WTC11 (cell line): ENCODE data around the gene LEKR1. TPM values are rescaled to one million over a fixed set of nuclear protein-coding genes. Genes with fewer than 3 reads are reported as not detected.

Source experiments
- ATAC-seq: fragments of 200-7000 bp; cut with Tn5 transposase; 2 replicates; pipeline ENCODE4 v1.10.0; 2021; ENCODE audit warnings: mild to moderate bottlenecking, moderate library complexity
- CTCF ChIA-PET: fragments of 300-600 bp; sonication (Branson Sonifier 250); formaldehyde crosslinking; loops from one replicate; lab custom pipeline; 2021; ENCODE audit warnings: antibody characterized with exemption; lab: Charles Lee
- POLR2A ChIA-PET: fragments of 350-600 bp; sonication (Branson Sonifier 250); formaldehyde crosslinking; loops from one replicate; lab custom pipeline; 2021; ENCODE audit warnings: antibody characterized with exemption; lab: Charles Lee
- DNase-seq: peaks from one replicate; pipeline ENCODE4 v3.0.0; 2021; ENCODE audit warnings: low spot score
- H3K27ac Mint-ChIP-seq: 2 replicates; pipeline ENCODE4 v1.8.0; 2021; ENCODE audit warnings: mixed read lengths
- H3K27me3 Mint-ChIP-seq: 2 replicates; pipeline ENCODE4 v1.8.0; 2021; ENCODE audit warnings: low read depth, mild to moderate bottlenecking, moderate library complexity, mixed read lengths
- H3K36me3 Mint-ChIP-seq: 2 replicates; pipeline ENCODE4 v1.8.0; 2021; ENCODE audit warnings: mixed read lengths
- H3K4me1 Mint-ChIP-seq: 2 replicates; pipeline ENCODE4 v1.8.0; 2022; ENCODE audit warnings: mixed read lengths
- H3K4me3 Mint-ChIP-seq: 2 replicates; pipeline ENCODE4 v1.8.0; 2021; ENCODE audit warnings: mild to moderate bottlenecking, moderate library complexity, mixed read lengths
- H3K9me3 Mint-ChIP-seq: 2 replicates; pipeline ENCODE4 v1.8.0; 2021; ENCODE audit warnings: mixed read lengths
- ELF4 ChIP-seq: sonication (generic); formaldehyde crosslinking; IDR thresholded peaks from 2 replicates; pipeline ENCODE4 v1.8.1; 2022; ENCODE audit warnings: low read depth, mild to moderate bottlenecking, moderate library complexity, missing genetic modification reagents
- GRHL2 ChIP-seq: fragments of 250-450 bp; sonication (Bioruptor Pico); IDR thresholded peaks from 2 replicates; pipeline ENCODE4 v1.8.0; 2022; ENCODE audit warnings: mild to moderate bottlenecking, moderate library complexity; ENCODE audit not compliant: insufficient replicate concordance, severe bottlenecking
- KAT7 ChIP-seq: sonication (generic); formaldehyde crosslinking; IDR thresholded peaks from 2 replicates; pipeline ENCODE4 v1.8.1; 2023; ENCODE audit warnings: missing genetic modification reagents, mild to moderate bottlenecking, borderline replicate concordance
- MYBL2 ChIP-seq: sonication (generic); formaldehyde crosslinking; IDR thresholded peaks from 2 replicates; pipeline ENCODE4 v1.8.1; 2023; ENCODE audit warnings: mild to moderate bottlenecking, moderate library complexity, missing genetic modification reagents
- NR2C2 ChIP-seq: sonication (generic); formaldehyde crosslinking; IDR thresholded peaks from 2 replicates; pipeline ENCODE4 v1.8.0; 2022; ENCODE audit warnings: mild to moderate bottlenecking, missing genetic modification reagents
- OVOL2 ChIP-seq: fragments of 250-450 bp; sonication (Bioruptor Pico); IDR thresholded peaks from 2 replicates; pipeline ENCODE4 v1.9.0; 2021; ENCODE audit warnings: mild to moderate bottlenecking, borderline replicate concordance
- PRRX2 ChIP-seq: fragments of 250-450 bp; sonication (Bioruptor Pico); IDR thresholded peaks from 2 replicates; pipeline ENCODE4 v1.8.0; 2021; ENCODE audit warnings: mild to moderate bottlenecking
- RELA ChIP-seq: sonication (generic); formaldehyde crosslinking; IDR thresholded peaks from 2 replicates; pipeline ENCODE4 v1.8.1; 2022; ENCODE audit warnings: missing genetic modification reagents, mild to moderate bottlenecking, borderline replicate concordance
- RORB ChIP-seq: fragments of 250-450 bp; sonication (Bioruptor Pico); IDR thresholded peaks from 2 replicates; pipeline ENCODE4 v1.9.0; 2021; ENCODE audit warnings: mild to moderate bottlenecking
- SMAD3 ChIP-seq: sonication (generic); formaldehyde crosslinking; IDR thresholded peaks from 2 replicates; pipeline ENCODE4 v1.8.0; 2022; ENCODE audit warnings: missing genetic modification reagents, mild to moderate bottlenecking, borderline replicate concordance
- TCF7 ChIP-seq: sonication (generic); formaldehyde crosslinking; IDR thresholded peaks from 2 replicates; pipeline ENCODE4 v1.8.0; 2022; ENCODE audit warnings: mild to moderate bottlenecking, low read depth, missing genetic modification reagents, moderate library complexity
- TP53 ChIP-seq: sonication (generic); formaldehyde crosslinking; IDR thresholded peaks from 2 replicates; pipeline ENCODE4 v1.8.1; 2023; ENCODE audit warnings: mild to moderate bottlenecking, missing genetic modification reagents
- ZNF416 ChIP-seq: fragments of 250-450 bp; sonication (Bioruptor Pico); IDR thresholded peaks from 2 replicates; pipeline ENCODE4 v1.9.0; 2021; ENCODE audit warnings: mild to moderate bottlenecking, inconsistent platforms
- ZNF671 ChIP-seq: fragments of 250-450 bp; sonication (Bioruptor Pico); IDR thresholded peaks from 2 replicates; pipeline ENCODE4 v1.8.0; 2021; ENCODE audit warnings: mild to moderate bottlenecking
- total RNA-seq: library from RNA; stranded (reverse); gene quantifications from 3 replicates; pipeline ENCODE4 v1.2.3, GENCODE V29; 2021
- TF ChIP-seq, protein P1 (sequence below): sonication (generic); formaldehyde crosslinking; conservative IDR thresholded peaks from 2 replicates; pipeline ENCODE4 v1.8.1; 2023; ENCODE audit warnings: mild to moderate bottlenecking, low read depth, missing genetic modification reagents, moderate library complexity
- TF ChIP-seq, protein P2 (sequence below): fragments of 250-450 bp; sonication (Bioruptor Pico); conservative IDR thresholded peaks from 2 replicates; pipeline ENCODE4 v1.9.0; 2021; ENCODE audit warnings: mild to moderate bottlenecking
- TF ChIP-seq, protein P3 (sequence below): fragments of 250-450 bp; sonication (Bioruptor Pico); IDR thresholded peaks from 2 replicates; pipeline ENCODE4 v1.9.0; 2021; ENCODE audit warnings: moderate library complexity, mild to moderate bottlenecking, inconsistent platforms, borderline replicate concordance
- TF ChIP-seq, protein P4 (sequence below): sonication (generic); formaldehyde crosslinking; IDR thresholded peaks from 2 replicates; pipeline ENCODE4 v1.8.1; 2022; ENCODE audit warnings: mild to moderate bottlenecking, moderate library complexity, missing genetic modification reagents
- TF ChIP-seq, protein P5 (sequence below): sonication (generic); formaldehyde crosslinking; IDR thresholded peaks from 2 replicates; pipeline ENCODE4 v1.8.1; 2023; ENCODE audit warnings: mild to moderate bottlenecking, missing genetic modification reagents, moderate library complexity
- TF ChIP-seq, protein P6 (sequence below): sonication (generic); formaldehyde crosslinking; IDR thresholded peaks from 2 replicates; pipeline ENCODE4 v1.8.1; 2023; ENCODE audit warnings: mild to moderate bottlenecking, missing genetic modification reagents

Gene LEKR1
- total RNA-seq, 1 experiment from 2014 or later, result 0.09 TPM

DNA sequence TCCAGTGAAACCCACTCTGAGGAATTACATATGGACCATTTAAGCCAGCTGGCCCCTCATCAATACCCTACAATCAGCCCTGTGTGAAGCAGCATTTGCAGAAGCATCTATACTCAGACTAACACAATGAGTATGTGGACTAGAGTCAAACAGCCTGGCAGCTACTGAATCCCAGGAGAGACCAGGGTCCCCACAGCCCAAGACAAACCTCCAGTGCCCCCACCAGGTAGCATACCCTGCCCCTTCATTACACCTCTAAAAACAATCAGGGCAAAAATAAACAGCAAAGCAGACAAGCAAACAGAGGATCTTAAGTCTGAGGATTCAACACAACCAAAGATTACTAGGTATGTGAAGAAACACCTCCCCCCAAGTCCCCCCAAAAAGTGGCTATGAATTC is 157.4 kb downstream of the LEKR1 start (continued):
- TF ChIP-seq ZNF671 (no peak), ZNF416 (no peak), MYBL2 (no peak), ELF4 (CRISPR knock-in tag) (no peak), KAT7 (CRISPR knock-in tag) (no peak)
- TF ChIP-seq, protein P1, sequence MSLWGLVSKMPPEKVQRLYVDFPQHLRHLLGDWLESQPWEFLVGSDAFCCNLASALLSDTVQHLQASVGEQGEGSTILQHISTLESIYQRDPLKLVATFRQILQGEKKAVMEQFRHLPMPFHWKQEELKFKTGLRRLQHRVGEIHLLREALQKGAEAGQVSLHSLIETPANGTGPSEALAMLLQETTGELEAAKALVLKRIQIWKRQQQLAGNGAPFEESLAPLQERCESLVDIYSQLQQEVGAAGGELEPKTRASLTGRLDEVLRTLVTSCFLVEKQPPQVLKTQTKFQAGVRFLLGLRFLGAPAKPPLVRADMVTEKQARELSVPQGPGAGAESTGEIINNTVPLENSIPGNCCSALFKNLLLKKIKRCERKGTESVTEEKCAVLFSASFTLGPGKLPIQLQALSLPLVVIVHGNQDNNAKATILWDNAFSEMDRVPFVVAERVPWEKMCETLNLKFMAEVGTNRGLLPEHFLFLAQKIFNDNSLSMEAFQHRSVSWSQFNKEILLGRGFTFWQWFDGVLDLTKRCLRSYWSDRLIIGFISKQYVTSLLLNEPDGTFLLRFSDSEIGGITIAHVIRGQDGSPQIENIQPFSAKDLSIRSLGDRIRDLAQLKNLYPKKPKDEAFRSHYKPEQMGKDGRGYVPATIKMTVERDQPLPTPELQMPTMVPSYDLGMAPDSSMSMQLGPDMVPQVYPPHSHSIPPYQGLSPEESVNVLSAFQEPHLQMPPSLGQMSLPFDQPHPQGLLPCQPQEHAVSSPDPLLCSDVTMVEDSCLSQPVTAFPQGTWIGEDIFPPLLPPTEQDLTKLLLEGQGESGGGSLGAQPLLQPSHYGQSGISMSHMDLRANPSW (CRISPR knock-in tag), result no peak
- TF ChIP-seq, protein P2, sequence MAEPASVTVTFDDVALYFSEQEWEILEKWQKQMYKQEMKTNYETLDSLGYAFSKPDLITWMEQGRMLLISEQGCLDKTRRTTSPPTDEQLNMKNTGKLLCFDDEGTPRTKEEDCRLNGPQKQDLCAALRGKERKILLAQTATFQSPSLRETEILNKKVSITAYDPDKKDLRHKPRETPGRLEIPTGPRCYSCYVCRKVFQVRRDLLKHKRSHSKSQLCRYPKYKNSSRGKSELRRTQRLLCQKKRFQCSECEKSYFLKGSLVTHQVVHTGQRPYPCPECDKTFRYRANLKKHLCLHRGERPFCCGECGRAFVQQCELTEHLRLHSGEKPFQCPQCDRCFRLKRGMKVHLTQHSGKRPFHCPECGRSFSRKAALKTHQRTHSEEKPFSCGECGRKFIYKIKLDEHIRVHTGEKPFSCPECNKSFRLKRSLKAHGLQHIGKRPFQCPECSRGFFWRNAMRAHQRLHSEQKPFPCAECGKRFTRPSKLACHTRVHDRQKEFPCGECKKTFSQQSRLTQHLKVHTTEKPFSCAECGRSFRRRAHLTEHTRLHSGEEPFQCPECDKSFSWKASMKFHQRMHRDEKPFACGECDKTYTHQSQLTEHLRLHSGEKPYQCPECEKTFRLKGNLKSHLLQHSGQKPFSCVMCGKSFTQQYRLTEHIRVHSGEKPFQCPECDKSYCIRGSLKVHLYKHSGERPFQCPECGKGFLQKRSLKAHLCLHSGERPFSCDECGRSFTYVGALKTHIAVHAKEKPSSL (CRISPR knock-in tag), result no peak

DNA sequence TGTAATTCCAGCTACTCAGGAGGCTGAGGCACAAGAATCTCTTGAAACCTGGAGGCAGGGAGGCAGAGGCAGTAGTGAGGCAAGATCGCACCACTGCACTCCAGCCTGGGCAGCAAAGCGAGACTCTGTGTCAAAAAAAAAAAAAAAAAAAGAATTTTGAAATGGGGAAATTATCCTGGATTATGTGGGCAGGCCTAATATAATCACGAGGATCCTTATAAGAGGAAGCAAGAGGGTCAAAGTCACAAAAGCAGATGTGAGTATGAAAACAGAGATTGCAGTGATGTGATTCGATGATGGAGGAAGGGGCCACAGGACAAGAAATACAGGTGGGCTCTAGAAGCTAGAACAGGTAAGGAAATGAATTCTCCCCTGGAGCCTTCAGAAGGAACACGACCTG is 159.6 kb downstream of the LEKR1 start:
- CTCF ChIA-PET, result no interaction called here
- POLR2A ChIA-PET, result no interaction called here
- Mint-ChIP-seq H3K27me3 (no peaks in the 10 kb centered on the region), H3K9me3 (no peaks in the 10 kb centered on the region), H3K27ac (no peak overlapping the region), H3K4me1 (peaks cover 8% of the 10 kb centered on the region), H3K36me3 (no peaks in the 10 kb centered on the region), H3K4me3 (no peak overlapping the region)
- ATAC-seq (no peak), DNase-seq (no peak)
- TF ChIP-seq ZNF671 (no peak), SMAD3 (CRISPR knock-in tag) (no peak), RORB (no peak), PRRX2 (CRISPR knock-in tag) (no peak), GRHL2 (CRISPR knock-in tag) (no peak), TP53 (CRISPR knock-in tag) (no peak), TCF7 (no peak), RELA (CRISPR knock-in tag) (no peak), MYBL2 (no peak)
- TF ChIP-seq, protein P3, sequence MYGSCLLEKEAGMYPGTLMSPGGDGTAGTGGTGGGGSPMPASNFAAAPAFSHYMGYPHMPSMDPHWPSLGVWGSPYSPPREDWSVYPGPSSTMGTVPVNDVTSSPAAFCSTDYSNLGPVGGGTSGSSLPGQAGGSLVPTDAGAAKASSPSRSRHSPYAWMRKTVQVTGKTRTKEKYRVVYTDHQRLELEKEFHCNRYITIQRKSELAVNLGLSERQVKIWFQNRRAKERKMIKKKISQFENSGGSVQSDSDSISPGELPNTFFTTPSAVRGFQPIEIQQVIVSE (CRISPR knock-in tag), result no peak
- TF ChIP-seq, protein P4, sequence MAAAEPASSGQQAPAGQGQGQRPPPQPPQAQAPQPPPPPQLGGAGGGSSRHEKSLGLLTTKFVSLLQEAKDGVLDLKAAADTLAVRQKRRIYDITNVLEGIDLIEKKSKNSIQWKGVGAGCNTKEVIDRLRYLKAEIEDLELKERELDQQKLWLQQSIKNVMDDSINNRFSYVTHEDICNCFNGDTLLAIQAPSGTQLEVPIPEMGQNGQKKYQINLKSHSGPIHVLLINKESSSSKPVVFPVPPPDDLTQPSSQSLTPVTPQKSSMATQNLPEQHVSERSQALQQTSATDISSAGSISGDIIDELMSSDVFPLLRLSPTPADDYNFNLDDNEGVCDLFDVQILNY (CRISPR knock-in tag), result no peak
- TF ChIP-seq, protein P5, sequence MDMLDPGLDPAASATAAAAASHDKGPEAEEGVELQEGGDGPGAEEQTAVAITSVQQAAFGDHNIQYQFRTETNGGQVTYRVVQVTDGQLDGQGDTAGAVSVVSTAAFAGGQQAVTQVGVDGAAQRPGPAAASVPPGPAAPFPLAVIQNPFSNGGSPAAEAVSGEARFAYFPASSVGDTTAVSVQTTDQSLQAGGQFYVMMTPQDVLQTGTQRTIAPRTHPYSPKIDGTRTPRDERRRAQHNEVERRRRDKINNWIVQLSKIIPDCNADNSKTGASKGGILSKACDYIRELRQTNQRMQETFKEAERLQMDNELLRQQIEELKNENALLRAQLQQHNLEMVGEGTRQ (CRISPR knock-in tag), result no peak

DNA sequence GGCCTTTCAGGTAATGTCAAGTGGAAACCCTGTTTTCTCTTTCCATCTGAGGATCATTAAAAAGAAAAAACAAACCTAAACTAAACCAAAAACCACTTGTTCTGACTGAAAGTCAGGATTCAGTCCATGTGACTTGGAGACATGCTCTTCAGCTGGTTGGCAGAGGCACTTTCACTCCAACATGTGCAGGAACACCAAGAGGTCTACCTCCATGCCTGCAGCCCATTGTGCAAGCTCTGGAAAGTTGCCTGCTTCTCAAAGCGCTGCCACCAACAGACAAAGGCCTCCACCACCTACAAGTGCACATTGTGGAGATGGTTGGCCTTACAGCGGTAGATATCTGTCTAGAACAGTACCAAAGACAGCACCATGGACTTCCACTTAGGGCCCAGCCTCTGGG is 161.8 kb downstream of the LEKR1 start:
- no peak for ATAC-seq
- Mint-ChIP-seq H3K27ac (no peak overlapping the region), H3K27me3 (no peaks in the 10 kb centered on the region), H3K4me1 (peaks cover 8% of the 10 kb centered on the region), H3K4me3 (no peak overlapping the region), H3K36me3 (no peaks in the 10 kb centered on the region), H3K9me3 (peaks cover 5% of the 10 kb centered on the region)
- TF ChIP-seq OVOL2 (CRISPR knock-in tag) (no peak), NR2C2 (CRISPR knock-in tag) (no peak), ELF4 (CRISPR knock-in tag) (no peak)
- TF ChIP-seq, protein P6, sequence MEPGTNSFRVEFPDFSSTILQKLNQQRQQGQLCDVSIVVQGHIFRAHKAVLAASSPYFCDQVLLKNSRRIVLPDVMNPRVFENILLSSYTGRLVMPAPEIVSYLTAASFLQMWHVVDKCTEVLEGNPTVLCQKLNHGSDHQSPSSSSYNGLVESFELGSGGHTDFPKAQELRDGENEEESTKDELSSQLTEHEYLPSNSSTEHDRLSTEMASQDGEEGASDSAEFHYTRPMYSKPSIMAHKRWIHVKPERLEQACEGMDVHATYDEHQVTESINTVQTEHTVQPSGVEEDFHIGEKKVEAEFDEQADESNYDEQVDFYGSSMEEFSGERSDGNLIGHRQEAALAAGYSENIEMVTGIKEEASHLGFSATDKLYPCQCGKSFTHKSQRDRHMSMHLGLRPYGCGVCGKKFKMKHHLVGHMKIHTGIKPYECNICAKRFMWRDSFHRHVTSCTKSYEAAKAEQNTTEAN (CRISPR knock-in tag), result no peak
- ChIA-PET POLR2A (interaction anchor here (0.6 kb wide), 1 partner anchor 281 kb away, joined by 5 read pairs; no protein-coding TSS in a partner anchor), CTCF (no interaction called here)
- DNase-seq, result no peak
